NCI-H1436 treated with DMSO at 0.1 percent for 48 hours (cell line): ENCODE measurements around the gene MESP1.
A peak's percentile ranks its signal among the peaks of the same experiment; 100 is the strongest.

Experiments used
- DNase-seq: peaks from one replicate; lab custom pipeline; 2025; lab: John Stamatoyannopoulos, UW

MESP1 gene

GRCh38 chr15:89758283-89758682, 7.2 kb upstream of the MESP1 start:
- no peak for DNase-seq

- DNase-seq, result no peak
These were observed 5.8 kb upstream of the MESP1 start for GRCh38 chr15:89756897-89757296.

GRCh38 chr15:89755701-89756100, 4.7 kb upstream of the MESP1 start:
- DNase-seq, result no peak

- no peak for DNase-seq
These were observed 3.5 kb upstream of the MESP1 start for GRCh38 chr15:89754361-89755154.

- DNase-seq, result no peak
These were observed 2.8 kb upstream of the MESP1 start for GRCh38 chr15:89753855-89754254.

- no peak for DNase-seq
These were observed 699 bp upstream of the MESP1 start for GRCh38 chr15:89751748-89752147.

GRCh38 chr15:89749951-89750559, 994 bp downstream of the MESP1 start:
- DNase-seq, result no peak

GRCh38 chr15:89749526-89749925, 1.5 kb downstream of the MESP1 start:
- no peak for DNase-seq

- DNase-seq, result no peak
These were observed 2.0 kb downstream of the MESP1 start for GRCh38 chr15:89749054-89749453.

GRCh38 chr15:89747708-89748682, 3.1 kb downstream of the MESP1 start:
- no peak for DNase-seq

- no peak for DNase-seq
These were observed 4.7 kb downstream of the MESP1 start for GRCh38 chr15:89746386-89746780.

- no peak for DNase-seq
These were observed 5.3 kb downstream of the MESP1 start for GRCh38 chr15:89745768-89746167.

GRCh38 chr15:89745131-89745530, 5.9 kb downstream of the MESP1 start:
- no peak for DNase-seq

GRCh38 chr15:89743594-89743993, 7.5 kb downstream of the MESP1 start:
- DNase-seq, result no peak

- no peak for DNase-seq
These were observed 8.0 kb downstream of the MESP1 start for GRCh38 chr15:89743011-89743410.

GRCh38 chr15:89740137-89740536, 10.9 kb downstream of the MESP1 start:
- peak; percentile 41 for DNase-seq

- no peak for DNase-seq
These were observed 15.3 kb downstream of the MESP1 start for GRCh38 chr15:89735773-89736172.

GRCh38 chr15:89732451-89733172, 18.4 kb downstream of the MESP1 start:
- no peak for DNase-seq

GRCh38 chr15:89731275-89731674, 19.8 kb downstream of the MESP1 start:
- DNase-seq, result no peak

GRCh38 chr15:89728254-89728653, 22.8 kb downstream of the MESP1 start:
- DNase-seq, result no peak

- no peak for DNase-seq
These were observed 26.0 kb downstream of the MESP1 start for GRCh38 chr15:89725064-89725463.

GRCh38 chr15:89724621-89725020, 26.4 kb downstream of the MESP1 start:
- no peak for DNase-seq
